Cardiac muscle cell (in vitro differentiated cells and primary cell): ENCODE results near the gene PDCD11. TPM values are rescaled to one million over a fixed set of nuclear protein-coding genes. Genes with fewer than 3 reads are reported as not detected.

Source experiments
- DNase-seq, 2 donors: peaks; one replicate each; pipeline versions ENCODE4 v3.0.0 to v3.0.0-alpha.2; 2010 to 2017; ENCODE audit warnings: low read depth in 1 of 2, low spot score in 1 of 2
- H3K27ac ChIP-seq: fragments of 200-600 bp; sonication (generic); 2 replicates; pipeline ENCODE4 v1.5.1; 2016
- H3K27me3 ChIP-seq: fragments of 200-600 bp; sonication (generic); 2 replicates; pipeline ENCODE4 v1.6.0; 2016; ENCODE audit warnings: control low read depth
- H3K36me3 ChIP-seq: fragments of 200-600 bp; sonication (generic); 2 replicates; pipeline ENCODE4 v1.5.1; 2016; ENCODE audit warnings: control low read depth
- H3K4me1 ChIP-seq: fragments of 200-600 bp; sonication (generic); 2 replicates; pipeline ENCODE4 v1.8.1; 2017; ENCODE audit warnings: low read depth, mild to moderate bottlenecking, mixed run types
- H3K4me3 ChIP-seq: fragments of 200-600 bp; sonication (generic); 2 replicates; pipeline ENCODE4 v1.5.1; 2016; ENCODE audit warnings: mild to moderate bottlenecking
- H3K9me3 ChIP-seq: fragments of 200-600 bp; sonication (generic); 2 replicates; pipeline ENCODE4 v1.5.1; 2017; ENCODE audit warnings: low read depth, mild to moderate bottlenecking, control low read depth
- CTCF ChIP-seq: IDR thresholded peaks from 2 replicates; pipeline ENCODE4 v1.5.1; 2012; ENCODE audit warnings: low read depth, mild to moderate bottlenecking, low read length
- polyA plus RNA-seq: library from polyadenylated mRNA; unstranded; fragments of >200 nt; fragmentation: Nextera tagmentation; extraction: Ambion mirVana; gene quantifications from 2 replicates; pipeline ENCODE4 v1.2.1, GENCODE V29; 2016
- total RNA-seq: library from RNA; depleted of rRNA; stranded (reverse); fragments of >200 nt; gene quantifications from 2 replicates; pipeline ENCODE4 v1.2.3, GENCODE V29; 2016

Gene PDCD11
- total and polyA plus RNA-seq, 2 experiments from 2014 or later: 17.9 to 30.3 TPM

DNA sequence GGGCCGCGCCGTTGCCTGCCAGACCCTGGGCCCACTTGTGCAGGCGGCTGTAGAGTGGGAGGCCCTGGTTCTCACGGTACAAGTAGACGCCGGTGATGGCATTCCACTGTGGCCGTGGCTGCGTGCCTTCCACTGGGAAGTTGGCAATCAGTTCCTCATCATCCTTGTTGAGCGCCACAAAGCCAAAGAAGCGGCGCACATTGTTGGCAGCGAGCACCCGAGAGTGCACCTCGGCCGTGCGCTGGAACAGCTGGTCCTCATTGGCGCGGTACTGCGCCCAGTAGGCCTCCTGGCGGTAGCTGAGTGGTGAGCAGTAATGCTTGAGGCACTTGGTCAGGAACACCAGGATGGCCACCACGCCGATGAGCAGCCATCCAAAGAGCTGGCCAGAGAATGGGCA lies 50.8 kb downstream of the PDCD11 start:
- no peak overlapping the region for H3K4me3 ChIP-seq
- no peaks in the 10 kb centered on the region for H3K4me1 ChIP-seq
- no peaks in the 10 kb centered on the region for H3K9me3 ChIP-seq
- DNase-seq: no peak
- TF ChIP-seq CTCF: no peak
- no peaks in the 10 kb centered on the region for H3K27me3 ChIP-seq
- peaks cover 29% of the 10 kb centered on the region for H3K36me3 ChIP-seq
- no peak overlapping the region for H3K27ac ChIP-seq

DNA sequence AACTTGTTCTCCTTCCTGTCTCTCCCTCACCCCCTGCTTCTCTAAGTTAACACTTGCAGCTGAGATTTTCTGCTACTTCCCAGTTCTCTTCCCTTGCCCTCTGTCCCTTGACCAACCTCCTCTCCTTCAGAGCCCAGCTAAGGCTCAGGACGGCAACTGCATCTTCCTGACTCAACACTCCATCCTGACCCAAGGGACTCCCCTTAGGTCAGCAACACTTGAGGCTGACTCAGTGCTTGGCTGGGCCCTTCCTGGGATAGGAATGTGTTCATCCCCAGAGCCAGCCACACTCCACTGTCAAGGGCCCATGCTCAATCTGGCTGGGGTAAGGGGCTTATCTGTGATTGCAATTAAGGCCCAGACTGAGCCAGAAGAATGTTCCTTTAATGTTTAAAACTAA lies 52.3 kb downstream of the PDCD11 start:
- Histone ChIP-seq H3K36me3 (peaks cover 13% of the 10 kb centered on the region), H3K4me3 (no peak overlapping the region), H3K27me3 (no peaks in the 10 kb centered on the region), H3K27ac (no peak overlapping the region), H3K4me1 (no peaks in the 10 kb centered on the region), H3K9me3 (no peaks in the 10 kb centered on the region)
- TF ChIP-seq CTCF: no peak
- DNase-seq: peak in 1 of 2 donors; percentile 88

DNA sequence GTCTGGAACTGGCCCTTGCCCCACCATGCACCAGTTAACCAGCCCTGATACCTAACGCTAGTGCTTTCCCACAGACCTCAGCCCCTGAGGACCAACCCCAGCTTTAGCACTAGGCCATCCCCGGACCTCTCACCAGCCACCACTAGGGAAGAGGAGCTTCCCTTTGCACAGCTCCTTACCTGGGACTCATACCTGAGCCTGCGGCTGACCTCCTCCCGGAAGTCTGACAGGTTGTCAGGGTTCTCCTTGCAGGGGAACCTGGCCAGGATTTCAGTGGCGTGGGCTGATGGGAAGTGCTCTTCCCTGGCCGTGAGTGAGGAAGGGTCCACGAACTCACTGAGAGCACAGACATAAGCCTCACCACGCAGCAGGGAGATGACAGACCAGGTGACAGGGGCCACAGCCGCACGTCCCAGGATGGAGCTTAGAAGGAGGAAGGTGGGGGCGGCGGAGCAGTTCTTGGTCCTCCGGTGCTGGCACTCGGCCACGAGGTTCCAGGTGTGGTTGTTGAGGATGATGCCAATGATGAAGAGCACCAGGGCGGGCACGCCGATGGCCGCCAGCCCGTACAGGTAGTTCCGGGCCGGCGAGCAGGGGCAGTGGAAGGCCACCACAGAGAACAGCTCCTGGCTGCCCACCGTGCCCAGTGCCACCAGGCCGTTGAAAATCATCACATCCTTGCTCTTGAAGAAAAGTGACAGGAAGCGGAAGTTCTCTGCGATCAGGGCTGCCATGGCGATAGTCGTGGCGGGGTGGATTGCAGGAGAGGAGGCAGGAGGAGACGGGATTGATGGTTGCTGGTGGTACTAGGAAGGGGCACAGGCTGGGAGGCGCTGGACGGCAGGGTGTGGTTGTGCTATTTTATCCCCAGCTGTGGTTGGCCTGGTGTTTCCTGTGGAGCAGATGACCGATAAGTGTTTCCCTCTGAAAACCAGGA lies 53.0 kb downstream of the PDCD11 start:
- DNase-seq: no peak
- Histone ChIP-seq H3K27me3 (no peaks in the 10 kb centered on the region), H3K9me3 (no peaks in the 10 kb centered on the region), H3K4me1 (no peaks in the 10 kb centered on the region), H3K36me3 (peaks cover 10% of the 10 kb centered on the region), H3K27ac (no peak overlapping the region), H3K4me3 (no peak overlapping the region)
- no peak for TF ChIP-seq CTCF

DNA sequence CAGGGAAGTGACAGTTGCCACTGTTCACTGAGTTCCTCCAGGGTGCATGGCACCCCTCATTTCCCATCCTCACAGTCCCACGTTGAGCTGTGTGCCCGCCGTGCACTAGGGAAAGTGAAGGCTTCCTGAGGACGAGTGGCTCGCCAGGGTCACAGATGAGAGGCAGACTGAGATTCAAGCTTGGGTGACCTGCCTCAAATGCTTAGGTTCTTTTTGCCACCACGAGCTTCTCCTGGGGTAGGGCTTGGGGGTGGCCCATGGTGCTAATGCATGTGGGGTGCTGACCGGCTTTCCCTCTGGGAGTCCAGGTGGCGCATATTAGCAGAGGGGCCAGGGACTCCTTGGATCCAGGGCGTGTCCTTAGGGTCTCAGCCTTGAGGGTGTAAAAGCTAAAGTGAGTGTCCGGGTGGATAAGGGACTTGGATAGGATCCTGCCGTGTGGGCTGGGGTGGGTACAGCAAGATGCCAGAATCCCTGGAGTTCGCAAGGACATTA lies 53.8 kb downstream of the PDCD11 start:
- no peak for DNase-seq
- no peaks in the 10 kb centered on the region for H3K9me3 ChIP-seq
- no peak overlapping the region for H3K4me3 ChIP-seq
- H3K4me1 ChIP-seq: no peaks in the 10 kb centered on the region
- no peaks in the 10 kb centered on the region for H3K27me3 ChIP-seq
- peaks cover 3% of the 10 kb centered on the region for H3K36me3 ChIP-seq
- TF ChIP-seq CTCF: no peak
- H3K27ac ChIP-seq: no peak overlapping the region

- no peak for TF ChIP-seq CTCF
- Histone ChIP-seq H3K27me3 (no peaks in the 10 kb centered on the region), H3K4me1 (no peaks in the 10 kb centered on the region), H3K27ac (no peak overlapping the region), H3K4me3 (no peak overlapping the region), H3K36me3 (no peaks in the 10 kb centered on the region), H3K9me3 (no peaks in the 10 kb centered on the region)
- peak in 1 of 2 donors; percentile 45 for DNase-seq
Observed at GRCh38 chr10:103451091-103451813, 54.8 kb downstream of the PDCD11 start.
